ENCODE measurements around the gene SF3B1. TPM values are rescaled to one million over a fixed set of nuclear protein-coding genes. Genes with fewer than 3 reads are reported as not detected.
A peak's percentile ranks its signal among the peaks of the same experiment; 100 is the strongest.

SF3B1 gene
- total RNA-seq, 2 donors from 2014 or later, result 308 to 356 TPM

- WGBS, 2 experiments (ENCODE audit: insufficient coverage in 1 of 2, insufficient read length in 1 of 2), result 86 to 88% methylated on average over 2 of the region's 3 CpGs
- Mint-ChIP-seq H3K4me3 (no peak overlapping the region), H3K27me3 (ENCODE audit: insufficient read depth) (no peaks in the 10 kb centered on the region), H3K4me1 (peaks cover 5% of the 10 kb centered on the region), H3K36me3 (ENCODE audit: low read depth) (no peaks in the 10 kb centered on the region), H3K27ac (no peak overlapping the region), H3K9me3 (no peaks in the 10 kb centered on the region)
- Histone ChIP-seq H3K9me3 (ENCODE audit: control insufficient read depth, low read length) (no peaks in the 10 kb centered on the region), H3K9ac (ENCODE audit: extremely low read depth, low read length, poor library complexity, severe bottlenecking) (no peak overlapping the region), H3K27ac (ENCODE audit: low read depth, low read length) (no peak overlapping the region), H3K36me3 (ENCODE audit: control insufficient read depth, insufficient read depth, low read length) (no peaks in the 10 kb centered on the region), H3K27me3 (ENCODE audit: control insufficient read depth, insufficient read depth, low read length, poor library complexity, severe bottlenecking) (no peaks in the 10 kb centered on the region), H3K4me3 (ENCODE audit: low read length) (no peak overlapping the region), H3K4me1 (ENCODE audit: control insufficient read depth, insufficient read depth, low read length) (no peaks in the 10 kb centered on the region)
- DNase-seq, result no peak
- TF ChIP-seq, protein P1, sequence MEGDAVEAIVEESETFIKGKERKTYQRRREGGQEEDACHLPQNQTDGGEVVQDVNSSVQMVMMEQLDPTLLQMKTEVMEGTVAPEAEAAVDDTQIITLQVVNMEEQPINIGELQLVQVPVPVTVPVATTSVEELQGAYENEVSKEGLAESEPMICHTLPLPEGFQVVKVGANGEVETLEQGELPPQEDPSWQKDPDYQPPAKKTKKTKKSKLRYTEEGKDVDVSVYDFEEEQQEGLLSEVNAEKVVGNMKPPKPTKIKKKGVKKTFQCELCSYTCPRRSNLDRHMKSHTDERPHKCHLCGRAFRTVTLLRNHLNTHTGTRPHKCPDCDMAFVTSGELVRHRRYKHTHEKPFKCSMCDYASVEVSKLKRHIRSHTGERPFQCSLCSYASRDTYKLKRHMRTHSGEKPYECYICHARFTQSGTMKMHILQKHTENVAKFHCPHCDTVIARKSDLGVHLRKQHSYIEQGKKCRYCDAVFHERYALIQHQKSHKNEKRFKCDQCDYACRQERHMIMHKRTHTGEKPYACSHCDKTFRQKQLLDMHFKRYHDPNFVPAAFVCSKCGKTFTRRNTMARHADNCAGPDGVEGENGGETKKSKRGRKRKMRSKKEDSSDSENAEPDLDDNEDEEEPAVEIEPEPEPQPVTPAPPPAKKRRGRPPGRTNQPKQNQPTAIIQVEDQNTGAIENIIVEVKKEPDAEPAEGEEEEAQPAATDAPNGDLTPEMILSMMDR (conservative IDR thresholded peaks at IDR 0.05), result no peak
These were observed 81.2 kb downstream of the SF3B1 start for GRCh38 chr2:197353393-197354168.

GRCh38 chr2:197349699-197350098, 85.1 kb downstream of the SF3B1 start:
- H3K4me1 ChIP-seq (ENCODE audit: control insufficient read depth, insufficient read depth, low read length), result no peaks in the 10 kb centered on the region
- no peaks in the 10 kb centered on the region for H3K27me3 ChIP-seq (ENCODE audit: control insufficient read depth, insufficient read depth, low read length, poor library complexity, severe bottlenecking)
- H3K36me3 Mint-ChIP-seq (ENCODE audit: low read depth), result no peaks in the 10 kb centered on the region
- H3K4me3 Mint-ChIP-seq, result no peak overlapping the region
- H3K27me3 Mint-ChIP-seq (ENCODE audit: insufficient read depth), result no peaks in the 10 kb centered on the region
- DNase-seq, result peak; percentile 2
- no peaks in the 10 kb centered on the region for H3K9me3 Mint-ChIP-seq
- TF ChIP-seq, protein P1 (conservative IDR thresholded peaks at IDR 0.05), result no peak
- H3K9ac ChIP-seq (ENCODE audit: extremely low read depth, low read length, poor library complexity, severe bottlenecking), result no peak overlapping the region
- no peaks in the 10 kb centered on the region for H3K4me1 Mint-ChIP-seq
- WGBS, 2 experiments (ENCODE audit: insufficient coverage in 1 of 2, insufficient read length in 1 of 2), result 89% methylated on average over 2 of the region's 2 CpGs; no CpG with 5 or more reads in 1 of the 2 experiments
- no peaks in the 10 kb centered on the region for H3K36me3 ChIP-seq (ENCODE audit: control insufficient read depth, insufficient read depth, low read length)
- no peak overlapping the region for H3K4me3 ChIP-seq (ENCODE audit: low read length)
- no peak overlapping the region for H3K27ac ChIP-seq (ENCODE audit: low read depth, low read length)
- H3K27ac Mint-ChIP-seq, result no peak overlapping the region
- no peaks in the 10 kb centered on the region for H3K9me3 ChIP-seq (ENCODE audit: control insufficient read depth, low read length)

DNA sequence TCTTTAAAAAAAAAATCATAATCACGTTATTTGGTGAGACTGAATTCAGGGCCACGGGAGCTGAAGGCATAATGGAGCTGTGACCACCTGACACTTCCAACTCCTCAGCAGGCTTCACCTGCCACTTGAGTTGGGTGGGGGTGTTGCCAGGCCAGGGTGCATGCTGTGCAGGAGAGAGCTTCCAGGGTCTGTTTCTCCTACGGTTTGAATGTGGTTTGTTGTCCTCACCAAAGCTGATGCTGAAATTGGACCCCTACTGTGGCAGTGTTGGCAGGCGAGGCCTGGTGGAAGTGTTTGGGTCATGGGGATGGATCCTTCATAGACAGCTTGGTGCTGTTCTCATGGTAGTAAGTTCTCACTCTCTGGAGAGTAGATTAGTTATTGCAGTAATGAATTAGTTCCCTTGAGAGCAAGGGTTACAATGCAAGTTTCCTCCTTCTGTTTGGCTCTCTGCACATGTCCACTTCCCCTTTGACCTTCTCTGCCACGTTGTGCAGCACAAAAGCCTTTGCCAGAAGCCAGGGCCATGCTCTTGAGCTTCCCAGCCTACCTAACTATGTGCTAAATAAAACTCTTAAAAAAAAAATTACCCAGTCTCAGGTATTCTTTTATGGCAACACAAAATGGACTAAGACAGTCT, 86.0 kb downstream of the SF3B1 start:
- Mint-ChIP-seq H3K9me3 (no peaks in the 10 kb centered on the region), H3K4me3 (no peak overlapping the region), H3K27me3 (ENCODE audit: insufficient read depth) (no peaks in the 10 kb centered on the region), H3K27ac (no peak overlapping the region), H3K36me3 (ENCODE audit: low read depth) (no peaks in the 10 kb centered on the region), H3K4me1 (no peaks in the 10 kb centered on the region)
- Histone ChIP-seq H3K4me1 (ENCODE audit: control insufficient read depth, insufficient read depth, low read length) (no peaks in the 10 kb centered on the region), H3K9ac (ENCODE audit: extremely low read depth, low read length, poor library complexity, severe bottlenecking) (no peak overlapping the region), H3K27ac (ENCODE audit: low read depth, low read length) (no peak overlapping the region), H3K9me3 (ENCODE audit: control insufficient read depth, low read length) (no peaks in the 10 kb centered on the region), H3K36me3 (ENCODE audit: control insufficient read depth, insufficient read depth, low read length) (no peaks in the 10 kb centered on the region), H3K27me3 (ENCODE audit: control insufficient read depth, insufficient read depth, low read length, poor library complexity, severe bottlenecking) (no peaks in the 10 kb centered on the region), H3K4me3 (ENCODE audit: low read length) (no peak overlapping the region)
- DNase-seq, result peak; percentile 20
- TF ChIP-seq, protein P1 (conservative IDR thresholded peaks at IDR 0.05), result no peak
- WGBS, 2 experiments (ENCODE audit: insufficient coverage in 1 of 2, insufficient read length in 1 of 2), result 58 to 69% methylated on average over 3 to 5 of the region's 5 CpGs
